ENCODE data around the gene GALNT2.

Gene GALNT2

GRCh38 chr1:230248016-230248888, 181.2 kb downstream of the GALNT2 start:
- Histone ChIP-seq H3K9ac (ENCODE audit: low read length) (no peak overlapping the region), H3K9me2 (replicated peaks; ENCODE audit: insufficient read depth, low read length) (no peaks in the 10 kb centered on the region), H2AFZ (ENCODE audit: low read length) (no peak overlapping the region), H3K4me3 (ENCODE audit: low read length) (no peak overlapping the region), H3K36me3 (replicated peaks; ENCODE audit: insufficient read depth, low read length) (no peaks in the 10 kb centered on the region), H3K4me2 (ENCODE audit: low read depth, low read length) (no peak overlapping the region), H3K4me1 (ENCODE audit: low read length) (no peaks in the 10 kb centered on the region), H3K27me3 (replicated peaks; ENCODE audit: insufficient read depth, low read length) (no peaks in the 10 kb centered on the region), H3K79me2 (ENCODE audit: low read length) (no peaks in the 10 kb centered on the region), H3K27ac (ENCODE audit: low read length) (no peak overlapping the region), H4K20me1 (ENCODE audit: insufficient read depth, low read length) (no peaks in the 10 kb centered on the region), H3K9me3 (replicated peaks; ENCODE audit: insufficient read depth, low read length) (no peaks in the 10 kb centered on the region), H3F3A (ENCODE audit: insufficient read depth, low read length) (no peaks in the 10 kb centered on the region)
- no peak for DNase-seq
- no peak for TF ChIP-seq EZH2 (optimal IDR thresholded peaks at IDR 0.05; ENCODE audit: low read depth, low read length)
- no peak for TF ChIP-seq EZH2phosphoT487 (IDR thresholded peaks at IDR 0.05; ENCODE audit: low read length)
- no peak for TF ChIP-seq CTCF (IDR thresholded peaks at IDR 0.05; ENCODE audit: low read length)

GRCh38 chr1:230248889-230249270, 181.8 kb downstream of the GALNT2 start:
- TF ChIP-seq EZH2phosphoT487 (IDR thresholded peaks at IDR 0.05; ENCODE audit: low read length): no peak
- no peak for TF ChIP-seq EZH2 (optimal IDR thresholded peaks at IDR 0.05; ENCODE audit: low read depth, low read length)
- no peak for TF ChIP-seq CTCF (IDR thresholded peaks at IDR 0.05; ENCODE audit: low read length)
- Histone ChIP-seq H3K9me2 (replicated peaks; ENCODE audit: insufficient read depth, low read length) (no peaks in the 10 kb centered on the region), H2AFZ (ENCODE audit: low read length) (no peak overlapping the region), H3K27me3 (replicated peaks; ENCODE audit: insufficient read depth, low read length) (no peaks in the 10 kb centered on the region), H4K20me1 (ENCODE audit: insufficient read depth, low read length) (no peaks in the 10 kb centered on the region), H3K36me3 (replicated peaks; ENCODE audit: insufficient read depth, low read length) (no peaks in the 10 kb centered on the region), H3K9ac (ENCODE audit: low read length) (no peak overlapping the region), H3K27ac (ENCODE audit: low read length) (no peak overlapping the region), H3K4me1 (ENCODE audit: low read length) (no peaks in the 10 kb centered on the region), H3K79me2 (ENCODE audit: low read length) (no peaks in the 10 kb centered on the region), H3K4me2 (ENCODE audit: low read depth, low read length) (no peak overlapping the region), H3K9me3 (replicated peaks; ENCODE audit: insufficient read depth, low read length) (no peaks in the 10 kb centered on the region), H3F3A (ENCODE audit: insufficient read depth, low read length) (no peaks in the 10 kb centered on the region), H3K4me3 (ENCODE audit: low read length) (no peak overlapping the region)
- no peak for DNase-seq

- Histone ChIP-seq H3K9ac (ENCODE audit: low read length) (no peak overlapping the region), H3K27ac (ENCODE audit: low read length) (no peak overlapping the region), H4K20me1 (ENCODE audit: insufficient read depth, low read length) (no peaks in the 10 kb centered on the region)
These were observed 182.8 kb downstream of the GALNT2 start for GRCh38 chr1:230249695-230250480.

More at GRCh38 chr1:230249695-230250480, 182.8 kb downstream of the GALNT2 start:
- Histone ChIP-seq H2AFZ (ENCODE audit: low read length) (no peak overlapping the region), H3K79me2 (ENCODE audit: low read length) (no peaks in the 10 kb centered on the region), H3K36me3 (replicated peaks; ENCODE audit: insufficient read depth, low read length) (no peaks in the 10 kb centered on the region), H3K4me2 (ENCODE audit: low read depth, low read length) (no peak overlapping the region), H3K9me2 (replicated peaks; ENCODE audit: insufficient read depth, low read length) (no peaks in the 10 kb centered on the region), H3K9me3 (replicated peaks; ENCODE audit: insufficient read depth, low read length) (no peaks in the 10 kb centered on the region), H3F3A (ENCODE audit: insufficient read depth, low read length) (no peaks in the 10 kb centered on the region), H3K4me1 (ENCODE audit: low read length) (no peaks in the 10 kb centered on the region), H3K27me3 (replicated peaks; ENCODE audit: insufficient read depth, low read length) (no peaks in the 10 kb centered on the region), H3K4me3 (ENCODE audit: low read length) (no peak overlapping the region)
- TF ChIP-seq CTCF (IDR thresholded peaks at IDR 0.05; ENCODE audit: low read length): no peak
- TF ChIP-seq EZH2phosphoT487 (IDR thresholded peaks at IDR 0.05; ENCODE audit: low read length): no peak
- no peak for DNase-seq

Data from MM.1S (cell line).